K562 (cell line): Measurements from ENCODE around the gene ZC3H10. TPM values are rescaled to one million over a fixed set of nuclear protein-coding genes. Genes with fewer than 3 reads are reported as not detected.

ENCODE experiments used
- CBFA2T2 ChIP-seq: fragments of 450-650 bp; conservative IDR thresholded peaks from 2 replicates; pipeline ENCODE4 v1.6.1; 2017; ENCODE audit warnings: mild to moderate bottlenecking
- FOXP1 ChIP-seq: sonication (generic); formaldehyde crosslinking; IDR thresholded peaks from 2 replicates; pipeline ENCODE4 v1.8.0; 2022; ENCODE audit warnings: mild to moderate bottlenecking, missing genetic modification reagents
- HNRNPLL ChIP-seq: fragments of 200-400 bp; formaldehyde crosslinking; IDR thresholded peaks from 2 replicates; pipeline ENCODE4 v1.6.1; 2017; ENCODE audit warnings: low read length, low read depth, mild to moderate bottlenecking; ENCODE audit not compliant: poor library complexity, severe bottlenecking
- MEF2A ChIP-seq: IDR thresholded peaks from 2 replicates; pipeline ENCODE4 v1.6.1; 2011; ENCODE audit warnings: low read depth, mild to moderate bottlenecking, low read length, moderate library complexity; ENCODE audit not compliant: control insufficient read depth
- PHF8 ChIP-seq: fragments of 200-600 bp; sonication (generic); IDR thresholded peaks from 2 replicates; pipeline ENCODE4 v1.6.1; 2012; ENCODE audit warnings: mixed run types, mild to moderate bottlenecking, inconsistent platforms, low read length, moderate library complexity, borderline replicate concordance
- PTTG1 ChIP-seq: fragments of 450-650 bp; IDR thresholded peaks from 2 replicates; pipeline ENCODE4 v1.6.1; 2016; ENCODE audit warnings: low read depth, mild to moderate bottlenecking, missing genetic modification characterization, missing compliant biosample characterization
- ZNF197 ChIP-seq: fragments of 200-800 bp; sonication (Bioruptor generic); IDR thresholded peaks from 2 replicates; pipeline ENCODE4 v1.6.1; 2016; ENCODE audit warnings: low read depth, missing genetic modification characterization, missing compliant biosample characterization
- ZNF644 ChIP-seq: fragments of 200-800 bp; sonication (Bioruptor generic); IDR thresholded peaks from 2 replicates; pipeline ENCODE4 v1.6.1; 2016; ENCODE audit warnings: low read depth, missing genetic modification characterization, missing compliant biosample characterization
- polyA plus RNA-seq, 8 experiments: library from polyadenylated mRNA; depleted of rRNA in 4 of 8; stranded (reverse) in 5 of 8; unstranded in 3 of 8; fragments of >200 nt; fragmentation: Nextera tagmentation in 2 of 8; fragmentation: Illumina TruSeq in 1 of 8; extraction: Ambion mirVana in 2 of 8; extraction: Trizol in 1 of 8; gene quantifications; 2 replicates each; pipeline versions ENCODE4 v1.2.1 to v1.2.3, GENCODE V29; 2011 to 2014; ENCODE audit warnings: inconsistent platforms in 1 of 8, missing spikeins in 1 of 8
- total RNA-seq, 7 experiments: library from RNA; depleted of rRNA in 6 of 7; stranded (reverse); fragments of >200 nt in 6 of 7; fragmentation: Illumina TruSeq in 2 of 7; extraction: Trizol in 2 of 7; gene quantifications; 2 replicates each; pipeline versions ENCODE4 v1.2.1 to v1.2.3, GENCODE V29; 2011 to 2021; ENCODE audit warnings: low replicate concordance in 1 of 7
- TF ChIP-seq, protein P1 (sequence below): fragments of 250-450 bp; sonication (Bioruptor Pico); IDR thresholded peaks from 2 replicates; pipeline ENCODE4 v1.5.0; 2021; ENCODE audit warnings: mild to moderate bottlenecking, borderline replicate concordance
- TF ChIP-seq, protein P2 (sequence below): fragments of 250-450 bp; sonication (Bioruptor Pico); IDR thresholded peaks from 2 replicates; pipeline ENCODE4 v1.8.0; 2021; ENCODE audit warnings: moderate library complexity, mild to moderate bottlenecking, inconsistent platforms
- TF ChIP-seq, protein P3 (sequence below), 2 experiments: fragments of 150-350 bp in 1 of 2; IDR thresholded peaks; 2 replicates each; pipeline ENCODE4 v1.6.1; 2012 to 2016; ENCODE audit warnings: low read depth in 2 of 2, low read length in 2 of 2, mild to moderate bottlenecking in 1 of 2, moderate library complexity in 1 of 2
- TF ChIP-seq, protein P4 (sequence below): fragments of 250-450 bp; sonication (Bioruptor Pico); IDR thresholded peaks from 2 replicates; pipeline ENCODE4 v1.8.0; 2022; ENCODE audit warnings: moderate library complexity, mild to moderate bottlenecking, inconsistent platforms
- TF ChIP-seq, protein P5 (sequence below): fragments of 250-450 bp; sonication (Bioruptor Pico); IDR thresholded peaks from 2 replicates; pipeline ENCODE4 v1.5.0; 2021; ENCODE audit warnings: mild to moderate bottlenecking, moderate library complexity
- TF ChIP-seq, protein P6 (sequence below): sonication (generic); formaldehyde crosslinking; IDR thresholded peaks from 2 replicates; pipeline ENCODE4 v1.8.1; 2023; ENCODE audit warnings: mild to moderate bottlenecking, missing genetic modification reagents

Gene ZC3H10
- total and polyA plus RNA-seq, 9 of the 15 experiments (the other 6 are each of a cell fraction or from before 2014, with no cell fraction given), result 0.31 to 4.1 (median 1.6) TPM

DNA sequence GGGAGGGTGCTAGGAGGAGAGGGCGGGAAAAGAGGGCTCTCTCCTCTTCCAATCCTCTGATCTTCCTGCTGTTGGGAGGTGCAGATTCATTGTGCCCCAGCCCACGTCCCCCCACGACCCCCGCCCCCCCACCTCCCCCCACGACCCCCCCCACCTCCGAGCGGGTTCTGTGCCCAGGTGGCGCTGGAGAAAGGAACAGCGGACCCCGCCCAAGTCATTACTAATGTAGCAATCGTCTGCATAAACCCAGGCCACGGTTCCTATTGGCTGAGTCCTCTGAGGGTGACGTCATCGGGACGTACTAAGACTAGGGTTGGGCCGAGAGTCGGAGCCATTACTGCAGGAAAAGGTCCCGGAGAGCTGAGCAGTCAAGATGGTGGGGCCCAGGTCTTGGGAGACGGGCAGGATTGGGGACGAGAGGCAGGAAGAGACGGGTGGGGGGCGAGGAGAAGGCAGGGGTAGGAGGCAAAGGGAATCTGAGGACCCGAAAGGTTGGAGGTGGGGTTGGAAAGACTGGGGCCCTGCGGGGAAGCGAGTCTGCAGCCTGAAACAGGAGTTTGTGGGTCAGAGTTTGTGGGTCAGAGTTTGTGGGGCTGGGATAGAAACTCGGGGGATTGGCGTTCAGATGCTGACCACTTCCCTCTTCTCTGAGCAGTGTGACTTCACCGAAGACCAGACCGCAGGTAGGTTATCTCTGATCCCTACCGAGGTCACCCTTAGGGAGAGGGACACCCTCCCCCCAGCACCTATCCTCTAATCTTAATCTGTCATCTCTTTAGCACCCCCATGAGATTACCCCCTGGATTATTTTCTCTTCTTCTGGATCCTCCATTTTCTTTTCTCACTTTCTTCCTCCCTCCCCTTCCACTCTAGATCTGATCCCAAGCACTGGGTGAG lies 40.2 kb downstream of the ZC3H10 start, which contains the start of gene MYL6 (continued):
- TF ChIP-seq, protein P1, sequence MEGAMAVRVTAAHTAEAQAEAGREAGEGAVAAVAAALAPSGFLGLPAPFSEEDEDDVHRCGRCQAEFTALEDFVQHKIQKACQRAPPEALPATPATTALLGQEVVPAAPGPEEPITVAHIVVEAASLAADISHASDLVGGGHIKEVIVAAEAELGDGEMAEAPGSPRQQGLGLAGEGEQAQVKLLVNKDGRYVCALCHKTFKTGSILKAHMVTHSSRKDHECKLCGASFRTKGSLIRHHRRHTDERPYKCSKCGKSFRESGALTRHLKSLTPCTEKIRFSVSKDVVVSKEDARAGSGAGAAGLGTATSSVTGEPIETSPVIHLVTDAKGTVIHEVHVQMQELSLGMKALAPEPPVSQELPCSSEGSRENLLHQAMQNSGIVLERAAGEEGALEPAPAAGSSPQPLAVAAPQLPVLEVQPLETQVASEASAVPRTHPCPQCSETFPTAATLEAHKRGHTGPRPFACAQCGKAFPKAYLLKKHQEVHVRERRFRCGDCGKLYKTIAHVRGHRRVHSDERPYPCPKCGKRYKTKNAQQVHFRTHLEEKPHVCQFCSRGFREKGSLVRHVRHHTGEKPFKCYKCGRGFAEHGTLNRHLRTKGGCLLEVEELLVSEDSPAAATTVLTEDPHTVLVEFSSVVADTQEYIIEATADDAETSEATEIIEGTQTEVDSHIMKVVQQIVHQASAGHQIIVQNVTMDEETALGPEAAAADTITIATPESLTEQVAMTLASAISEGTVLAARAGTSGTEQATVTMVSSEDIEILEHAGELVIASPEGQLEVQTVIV (CRISPR knock-in tag), result no peak
- TF ChIP-seq, protein P2, sequence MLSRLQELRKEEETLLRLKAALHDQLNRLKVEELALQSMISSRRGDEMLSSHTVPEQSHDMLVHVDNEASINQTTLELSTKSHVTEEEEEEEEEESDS (CRISPR knock-in tag), result no peak
- TF ChIP-seq ZNF197 (CRISPR knock-in tag) (peak; percentile 48; the same call in 1 of the 2 replicates), HNRNPLL (no peak), ZNF644 (tag) (peak; percentile 38; the same call in 1 of the 2 replicates), PTTG1 (tag) (no peak), FOXP1 (no peak), CBFA2T2 (no peak), PHF8 (peak; percentile 88), MEF2A (no peak)
- TF ChIP-seq, protein P3, sequence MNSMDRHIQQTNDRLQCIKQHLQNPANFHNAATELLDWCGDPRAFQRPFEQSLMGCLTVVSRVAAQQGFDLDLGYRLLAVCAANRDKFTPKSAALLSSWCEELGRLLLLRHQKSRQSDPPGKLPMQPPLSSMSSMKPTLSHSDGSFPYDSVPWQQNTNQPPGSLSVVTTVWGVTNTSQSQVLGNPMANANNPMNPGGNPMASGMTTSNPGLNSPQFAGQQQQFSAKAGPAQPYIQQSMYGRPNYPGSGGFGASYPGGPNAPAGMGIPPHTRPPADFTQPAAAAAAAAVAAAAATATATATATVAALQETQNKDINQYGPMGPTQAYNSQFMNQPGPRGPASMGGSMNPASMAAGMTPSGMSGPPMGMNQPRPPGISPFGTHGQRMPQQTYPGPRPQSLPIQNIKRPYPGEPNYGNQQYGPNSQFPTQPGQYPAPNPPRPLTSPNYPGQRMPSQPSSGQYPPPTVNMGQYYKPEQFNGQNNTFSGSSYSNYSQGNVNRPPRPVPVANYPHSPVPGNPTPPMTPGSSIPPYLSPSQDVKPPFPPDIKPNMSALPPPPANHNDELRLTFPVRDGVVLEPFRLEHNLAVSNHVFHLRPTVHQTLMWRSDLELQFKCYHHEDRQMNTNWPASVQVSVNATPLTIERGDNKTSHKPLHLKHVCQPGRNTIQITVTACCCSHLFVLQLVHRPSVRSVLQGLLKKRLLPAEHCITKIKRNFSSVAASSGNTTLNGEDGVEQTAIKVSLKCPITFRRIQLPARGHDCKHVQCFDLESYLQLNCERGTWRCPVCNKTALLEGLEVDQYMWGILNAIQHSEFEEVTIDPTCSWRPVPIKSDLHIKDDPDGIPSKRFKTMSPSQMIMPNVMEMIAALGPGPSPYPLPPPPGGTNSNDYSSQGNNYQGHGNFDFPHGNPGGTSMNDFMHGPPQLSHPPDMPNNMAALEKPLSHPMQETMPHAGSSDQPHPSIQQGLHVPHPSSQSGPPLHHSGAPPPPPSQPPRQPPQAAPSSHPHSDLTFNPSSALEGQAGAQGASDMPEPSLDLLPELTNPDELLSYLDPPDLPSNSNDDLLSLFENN (IDR thresholded peaks at IDR 0.05; ENCODE audit: low read depth in 2 of 2, low read length in 2 of 2), result no peak
- TF ChIP-seq, protein P4, sequence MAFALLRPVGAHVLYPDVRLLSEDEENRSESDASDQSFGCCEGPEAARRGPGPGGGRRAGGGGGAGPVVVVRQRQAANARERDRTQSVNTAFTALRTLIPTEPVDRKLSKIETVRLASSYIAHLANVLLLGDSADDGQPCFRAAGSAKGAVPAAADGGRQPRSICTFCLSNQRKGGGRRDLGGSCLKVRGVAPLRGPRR (CRISPR knock-in tag), result 0 out of 2 replicates have a peak, but pooled peaks have one; percentile 13
- TF ChIP-seq, protein P5, sequence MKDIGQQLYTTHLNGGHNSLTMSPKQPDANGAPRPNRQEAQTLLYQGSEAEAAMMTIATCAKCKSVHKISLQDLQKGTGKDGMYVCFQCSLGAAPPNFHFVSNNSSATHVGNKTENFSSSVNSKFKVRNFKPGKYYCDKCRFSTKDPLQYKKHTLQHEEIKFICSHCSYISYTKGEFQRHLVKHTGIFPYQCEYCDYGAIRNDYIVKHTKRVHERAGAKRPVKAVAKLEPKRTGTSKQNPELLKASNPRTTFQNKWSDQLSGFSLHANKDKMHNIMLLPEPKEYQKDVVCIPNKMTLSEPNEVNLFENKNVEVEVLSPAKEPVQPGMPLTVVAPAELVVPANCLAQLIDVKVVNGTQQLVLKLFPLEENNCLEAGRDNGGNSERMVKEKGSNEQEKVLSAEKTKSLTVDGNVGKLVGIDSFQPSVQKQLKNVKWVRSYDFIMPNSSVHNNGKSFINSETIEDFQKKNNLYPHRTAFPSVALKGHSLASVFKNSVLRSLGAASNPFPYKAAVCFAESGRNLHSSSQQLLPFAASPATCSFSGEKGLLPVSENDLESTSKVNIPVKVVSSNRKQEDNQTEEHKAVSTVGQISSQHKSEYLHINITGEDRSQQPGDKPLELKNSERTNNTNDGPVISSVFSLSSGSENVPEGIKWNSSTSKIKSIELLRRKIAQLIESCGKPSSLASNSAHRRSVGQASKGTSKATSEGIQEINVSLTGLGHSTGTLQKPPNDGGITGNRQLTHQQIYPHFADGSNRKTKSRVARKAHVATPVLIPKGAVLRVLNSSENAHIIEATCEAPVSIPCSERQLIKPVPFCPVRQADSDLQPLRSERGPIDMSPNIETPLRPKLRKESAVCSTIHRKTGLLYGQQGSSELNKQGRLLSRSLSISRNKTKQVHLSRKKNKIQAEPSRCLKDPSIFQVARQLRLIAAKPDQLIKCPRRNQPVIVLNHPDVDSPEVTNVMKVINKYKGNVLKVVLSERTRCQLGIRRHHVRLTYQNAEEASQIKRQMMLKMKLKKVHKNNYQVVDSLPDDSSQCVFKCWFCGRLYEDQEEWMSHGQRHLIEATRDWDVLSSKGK (CRISPR knock-in tag), result no peak
- TF ChIP-seq, protein P6, sequence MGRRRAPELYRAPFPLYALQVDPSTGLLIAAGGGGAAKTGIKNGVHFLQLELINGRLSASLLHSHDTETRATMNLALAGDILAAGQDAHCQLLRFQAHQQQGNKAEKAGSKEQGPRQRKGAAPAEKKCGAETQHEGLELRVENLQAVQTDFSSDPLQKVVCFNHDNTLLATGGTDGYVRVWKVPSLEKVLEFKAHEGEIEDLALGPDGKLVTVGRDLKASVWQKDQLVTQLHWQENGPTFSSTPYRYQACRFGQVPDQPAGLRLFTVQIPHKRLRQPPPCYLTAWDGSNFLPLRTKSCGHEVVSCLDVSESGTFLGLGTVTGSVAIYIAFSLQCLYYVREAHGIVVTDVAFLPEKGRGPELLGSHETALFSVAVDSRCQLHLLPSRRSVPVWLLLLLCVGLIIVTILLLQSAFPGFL (CRISPR knock-in tag), result no peak
